ENCODE results near the gene C12orf43.
"Not testable (repeated sequence)": the region's sequence is repeated elsewhere in the genome, so short reads cannot be mapped to it uniquely, and the experiment has no call there.

C12orf43 gene, protein sequence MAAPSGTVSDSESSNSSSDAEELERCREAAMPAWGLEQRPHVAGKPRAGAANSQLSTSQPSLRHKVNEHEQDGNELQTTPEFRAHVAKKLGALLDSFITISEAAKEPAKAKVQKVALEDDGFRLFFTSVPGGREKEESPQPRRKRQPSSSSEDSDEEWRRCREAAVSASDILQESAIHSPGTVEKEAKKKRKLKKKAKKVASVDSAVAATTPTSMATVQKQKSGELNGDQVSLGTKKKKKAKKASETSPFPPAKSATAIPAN
- long read RNA-seq, donor 1, full-length matches to known transcripts, result 3 of 3 reads
- long read RNA-seq, donor 1, partial matches to known transcripts, result 0 of 3 reads
- long read RNA-seq, donor 1, other reads (novel, unspliced or antisense), result 0 of 3 reads
- long read RNA-seq, donor 2, full-length matches to known transcripts, result 3 of 3 reads
- long read RNA-seq, donor 2, partial matches to known transcripts, result 0 of 3 reads
- long read RNA-seq, donor 2, other reads (novel, unspliced or antisense), result 0 of 3 reads
- long read RNA-seq, donor 3, full-length matches to known transcripts, result 2 of 2 reads
- long read RNA-seq, donor 3, partial matches to known transcripts, result 0 of 2 reads
- long read RNA-seq, donor 3, other reads (novel, unspliced or antisense), result 0 of 2 reads
- long read RNA-seq, donor 4, full-length matches to known transcripts, result 2 of 2 reads
- long read RNA-seq, donor 4, partial matches to known transcripts, result 0 of 2 reads
- long read RNA-seq, donor 4, other reads (novel, unspliced or antisense), result 0 of 2 reads
- long read RNA-seq, donor 5, full-length matches to known transcripts, result 6 of 6 reads
- long read RNA-seq, donor 5, partial matches to known transcripts, result 0 of 6 reads
- long read RNA-seq, donor 5, other reads (novel, unspliced or antisense), result 0 of 6 reads
- long read RNA-seq, donor 6, full-length matches to known transcripts, result 1 of 1 reads
- long read RNA-seq, donor 6, partial matches to known transcripts, result 0 of 1 reads
- long read RNA-seq, donor 6, other reads (novel, unspliced or antisense), result 0 of 1 reads
- long read RNA-seq, donor 7, full-length matches to known transcripts, result 7 of 14 reads
- long read RNA-seq, donor 7, partial matches to known transcripts, result 0 of 14 reads
- long read RNA-seq, donor 7, other reads (novel, unspliced or antisense), result 7 of 14 reads
- long read RNA-seq, donor 8, full-length matches to known transcripts, result 4 of 4 reads
- long read RNA-seq, donor 8, partial matches to known transcripts, result 0 of 4 reads
- long read RNA-seq, donor 8, other reads (novel, unspliced or antisense), result 0 of 4 reads

DNA sequence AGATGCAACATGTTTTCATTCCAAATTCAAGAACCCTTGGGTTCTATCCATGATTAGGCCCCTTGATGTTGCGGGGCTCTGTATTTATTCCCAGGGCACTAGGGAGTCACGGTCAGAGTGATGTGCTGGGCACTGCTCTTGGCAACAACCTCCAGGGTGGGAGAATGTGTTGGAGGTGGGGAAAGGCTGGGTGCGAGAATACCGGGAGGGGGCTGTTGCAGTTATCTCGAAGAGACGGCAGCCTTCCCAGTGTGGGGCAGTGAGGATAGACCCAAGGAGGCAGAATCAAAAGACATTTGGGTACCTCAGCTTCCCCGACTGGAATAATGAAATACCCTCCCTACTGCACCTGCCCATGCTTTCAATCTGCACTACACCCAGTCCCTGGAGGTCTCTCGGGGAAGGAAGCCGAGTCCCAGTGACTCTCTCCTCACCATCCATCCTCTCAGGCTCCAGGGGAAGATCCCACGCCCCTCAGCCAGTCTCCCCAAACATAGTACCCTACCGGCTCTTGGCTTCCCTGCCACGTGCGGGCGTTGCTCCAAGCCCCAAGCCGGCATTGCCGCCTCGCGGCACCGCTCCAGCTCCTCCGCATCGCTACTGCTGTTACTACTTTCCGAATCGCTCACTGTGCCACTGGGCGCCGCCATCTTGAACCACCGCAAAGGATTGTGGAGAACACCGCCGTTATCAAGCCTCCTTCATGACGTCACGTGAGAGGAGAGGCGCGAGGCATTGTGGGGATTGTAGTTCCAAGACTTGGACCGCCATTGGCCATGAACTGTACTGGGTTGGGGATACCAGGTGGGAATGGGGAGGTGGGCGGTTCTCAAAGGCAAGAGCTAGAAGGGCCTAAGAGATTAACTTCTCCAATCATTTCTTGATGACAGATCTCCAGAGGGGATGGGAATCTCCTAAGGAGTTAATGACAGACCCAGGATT is at the start of gene C12orf43:
C12orf43 (minus strand) TSS at position 663 of the 942 bp plus-strand sequence; CDS start at position 650, 13 bp downstream.
- DNase-seq, result peak; percentile 79

DNA sequence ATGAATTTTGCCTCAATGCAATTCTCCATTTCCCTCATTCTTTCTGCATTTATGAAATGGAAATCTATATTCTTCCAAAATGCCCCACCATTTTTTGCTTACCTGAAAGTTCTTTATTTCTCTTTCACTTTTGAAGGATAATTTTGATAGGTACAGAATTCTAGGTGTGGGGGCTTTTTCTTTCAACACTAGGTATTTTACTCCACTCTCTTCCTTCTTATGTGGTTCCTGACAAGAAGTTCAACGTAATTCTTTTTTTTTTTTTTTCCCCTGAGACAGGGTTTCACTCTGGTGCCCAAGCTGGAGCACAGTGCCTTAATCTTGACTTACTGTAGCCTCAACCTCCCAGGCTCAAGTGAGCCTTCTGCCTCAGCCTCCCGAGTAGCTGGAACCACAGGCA is 49.1 kb upstream of the C12orf43 start:
- no peak for DNase-seq

DNA sequence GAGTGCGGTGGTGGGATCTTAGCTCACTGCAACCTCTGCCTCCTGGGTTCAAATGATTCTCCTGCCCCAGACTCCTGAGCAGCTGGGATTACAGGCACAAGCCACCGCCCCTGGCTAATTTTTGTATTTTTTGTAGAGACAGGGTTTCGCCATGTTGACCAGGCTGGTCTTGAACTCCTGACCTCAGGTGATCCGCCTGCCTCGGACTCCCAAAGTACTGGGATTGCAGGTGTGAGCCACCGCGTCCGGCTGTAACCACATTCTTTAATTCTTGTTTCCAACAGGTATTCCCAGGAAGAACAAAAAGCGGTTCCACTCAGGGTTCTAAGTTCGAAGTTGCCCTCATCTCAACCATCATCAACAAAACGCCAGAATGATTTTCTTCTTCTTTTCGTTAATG is 48.3 kb upstream of the C12orf43 start:
- not testable (repeated sequence) for DNase-seq

DNA sequence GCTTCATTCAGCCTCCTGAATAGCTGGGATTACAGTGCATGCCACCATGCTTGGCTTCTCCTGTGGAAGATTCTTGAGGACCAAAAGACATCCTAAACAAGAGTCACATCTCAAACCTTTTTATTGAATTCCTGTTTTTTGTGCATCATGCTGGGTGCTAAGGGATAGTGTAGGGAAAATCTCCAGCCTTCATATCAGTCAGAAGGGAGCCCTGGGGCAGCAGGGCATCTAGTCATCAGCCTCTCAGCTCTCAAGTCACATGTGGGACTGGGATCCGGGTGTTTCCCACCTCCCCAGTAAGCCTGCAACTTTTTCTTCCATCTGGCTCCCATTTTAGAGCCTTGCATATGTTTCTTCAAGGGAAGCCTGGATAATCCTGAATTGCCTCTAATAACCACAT is 47.8 kb upstream of the C12orf43 start:
- DNase-seq, result no peak

DNA sequence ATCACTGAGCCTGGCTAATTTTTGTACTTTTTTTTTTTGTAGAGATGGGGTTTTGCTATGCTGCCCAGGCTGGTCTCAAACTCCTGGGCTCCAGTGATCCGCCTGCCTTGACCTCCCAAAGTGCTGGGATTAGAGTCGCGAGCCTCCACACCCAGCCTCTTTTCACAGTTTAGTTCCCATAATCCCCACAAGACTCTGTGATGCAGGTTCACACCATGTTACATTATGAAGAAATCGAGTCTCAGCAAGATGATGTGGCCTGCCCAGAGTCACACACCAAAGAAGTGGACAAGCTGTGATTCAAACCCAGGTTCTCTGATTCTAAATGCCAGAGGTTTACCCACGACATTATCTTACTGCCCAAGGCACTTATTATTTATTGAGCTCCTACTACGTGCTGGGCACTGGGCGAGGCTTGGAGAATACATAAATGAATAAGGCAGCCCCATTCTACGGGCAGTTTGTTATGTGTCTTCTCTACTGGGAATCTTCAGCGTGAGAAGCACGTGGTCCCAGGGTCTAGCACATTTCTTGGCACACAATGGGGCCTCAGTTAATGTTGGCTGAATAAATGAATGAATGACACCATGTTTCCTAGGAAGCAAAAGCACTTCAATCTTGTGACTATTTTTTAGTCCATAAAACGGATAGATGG is 46.2 kb upstream of the C12orf43 start:
- DNase-seq, result no peak

DNA sequence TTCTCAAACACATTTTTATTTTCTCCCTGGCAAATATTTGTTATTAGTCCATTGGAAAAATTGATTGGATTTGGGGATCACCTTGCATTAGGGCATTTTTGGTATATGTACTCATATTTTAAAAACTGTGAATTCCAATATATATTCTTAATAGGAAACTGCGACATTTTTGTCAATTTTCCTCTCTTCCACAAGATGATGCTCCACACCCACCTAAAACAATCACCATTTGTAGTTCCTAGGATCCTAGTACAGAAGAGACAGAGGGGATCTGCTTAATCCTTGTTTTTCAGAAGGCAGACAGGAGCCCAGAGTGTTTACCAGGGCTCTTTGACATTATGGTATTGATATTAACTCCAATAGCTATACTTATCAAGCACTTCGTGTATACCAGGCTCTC is 45.5 kb upstream of the C12orf43 start:
- DNase-seq, result no peak

DNA sequence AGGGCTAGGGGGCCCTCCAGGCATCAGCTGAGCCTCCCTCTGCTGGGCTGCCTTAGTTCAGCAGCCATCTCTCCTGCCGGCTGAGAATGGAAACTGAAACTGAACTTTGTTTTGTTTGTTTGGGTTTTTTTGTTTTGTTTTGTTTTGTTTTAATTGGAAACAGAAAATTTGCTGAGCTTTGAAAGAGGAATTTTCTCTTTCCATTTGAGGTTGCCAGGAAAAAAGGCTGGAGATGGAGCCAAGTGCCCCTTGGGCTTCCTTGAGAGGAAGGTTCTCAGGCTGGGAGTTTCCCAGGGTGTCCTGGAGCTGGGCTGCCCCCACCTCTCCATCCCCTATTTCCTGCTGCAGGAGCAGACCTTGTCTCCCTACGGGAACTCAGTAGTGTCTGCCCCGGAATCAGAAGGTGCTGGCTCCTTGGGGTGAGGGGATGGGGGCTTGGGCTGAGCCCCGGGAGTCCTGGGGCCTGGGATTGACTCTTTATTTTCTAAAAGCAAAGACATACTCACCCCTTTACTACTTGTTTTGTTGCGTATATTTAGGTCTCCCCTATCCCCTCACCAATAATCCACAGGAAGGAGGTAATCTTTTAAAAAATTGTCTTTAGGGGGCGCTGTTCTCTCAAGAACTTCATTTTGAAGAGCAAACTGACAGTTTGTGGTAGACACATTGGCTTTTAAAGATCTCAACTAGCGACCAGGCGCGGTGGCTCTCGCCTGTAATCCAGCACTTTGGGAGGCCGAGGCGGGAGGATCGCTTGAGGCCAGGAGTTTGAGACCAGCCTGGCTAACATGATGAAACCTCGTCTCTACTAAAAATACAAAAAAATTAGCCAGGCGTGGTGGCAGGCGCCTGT is 44.1 kb upstream of the C12orf43 start:
- peak; percentile 46 for DNase-seq

DNA sequence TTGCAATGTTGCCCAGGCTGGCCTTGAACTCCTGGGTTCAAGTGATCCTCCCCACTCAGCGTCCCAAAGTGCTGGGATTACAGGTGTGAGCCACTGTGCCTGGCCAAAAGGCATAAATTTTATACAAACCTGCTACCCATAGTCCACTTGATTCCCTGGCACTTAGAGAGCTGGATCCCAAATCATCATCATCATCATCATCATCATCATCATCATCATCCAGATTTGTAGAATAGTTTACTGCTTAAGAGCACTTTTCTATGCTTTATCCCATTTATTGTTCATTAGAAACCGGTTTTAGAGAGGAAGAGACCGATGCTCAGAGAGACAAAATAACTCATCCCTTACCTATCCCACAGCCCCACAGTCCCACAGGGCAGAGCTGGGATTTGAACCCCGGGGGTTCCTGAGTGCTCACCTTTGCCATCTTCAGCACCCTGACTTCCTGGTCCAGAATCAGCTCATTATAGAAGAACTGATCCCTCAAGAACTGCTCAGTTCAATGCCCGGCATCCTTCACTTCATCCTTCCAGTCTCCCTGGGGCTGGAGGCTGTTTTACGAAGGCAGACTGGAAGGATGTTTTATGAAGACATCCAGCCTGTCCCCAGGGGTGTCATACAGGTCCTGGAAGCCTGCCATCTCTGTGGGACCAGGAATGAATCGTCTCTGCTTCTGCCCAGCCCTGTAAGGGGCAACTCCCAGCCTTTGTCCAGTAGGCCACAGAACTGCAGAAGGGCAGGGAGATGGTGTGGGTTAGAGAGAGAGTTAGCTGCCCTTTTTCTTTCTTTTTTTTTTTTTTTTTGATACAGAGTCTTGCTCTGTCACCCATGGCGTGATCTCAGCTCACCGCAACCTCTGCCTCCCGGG is 43.0 kb upstream of the C12orf43 start:
- no peak for DNase-seq

DNA sequence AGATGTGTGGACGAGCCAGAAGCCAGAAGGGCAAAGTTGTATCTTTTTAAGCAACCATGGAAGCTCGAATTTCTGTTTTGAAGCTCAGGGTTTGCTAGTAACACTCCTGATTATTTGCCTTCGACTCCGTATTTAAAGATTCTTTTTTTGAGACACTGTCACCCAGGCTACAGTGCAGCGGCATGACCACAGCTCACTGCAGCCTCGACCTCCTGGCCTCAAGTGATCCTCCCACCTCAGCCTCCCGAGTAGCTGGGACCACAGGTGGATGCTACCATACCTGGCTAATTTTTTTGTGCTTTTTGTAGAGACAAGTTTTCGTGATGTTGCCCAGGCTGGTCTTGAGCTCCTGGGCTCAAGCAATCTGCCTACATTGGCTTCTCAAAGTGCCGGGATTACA is 41.5 kb upstream of the C12orf43 start:
- DNase-seq, result no peak

DNA sequence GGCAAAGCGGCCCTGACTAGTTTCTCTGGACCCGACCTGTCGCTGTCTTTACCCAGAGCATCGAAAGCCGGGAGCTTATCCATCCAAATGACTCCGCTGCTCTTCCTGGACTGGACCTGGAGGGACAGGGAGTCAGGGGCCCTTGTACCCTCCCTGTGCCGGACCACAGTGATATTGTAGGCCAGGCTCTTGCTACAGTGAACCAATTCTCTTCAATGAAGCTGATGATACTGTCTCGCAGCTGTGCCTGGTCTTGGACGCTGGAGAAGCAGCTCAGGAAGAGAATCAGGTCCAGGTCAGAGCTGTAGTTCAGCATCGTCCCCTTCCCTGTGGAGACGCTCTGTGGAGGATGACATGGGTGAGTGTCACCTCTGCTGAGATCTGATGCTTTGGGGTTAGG is 37.4 kb upstream of the C12orf43 start:
- no peak for DNase-seq

DNA sequence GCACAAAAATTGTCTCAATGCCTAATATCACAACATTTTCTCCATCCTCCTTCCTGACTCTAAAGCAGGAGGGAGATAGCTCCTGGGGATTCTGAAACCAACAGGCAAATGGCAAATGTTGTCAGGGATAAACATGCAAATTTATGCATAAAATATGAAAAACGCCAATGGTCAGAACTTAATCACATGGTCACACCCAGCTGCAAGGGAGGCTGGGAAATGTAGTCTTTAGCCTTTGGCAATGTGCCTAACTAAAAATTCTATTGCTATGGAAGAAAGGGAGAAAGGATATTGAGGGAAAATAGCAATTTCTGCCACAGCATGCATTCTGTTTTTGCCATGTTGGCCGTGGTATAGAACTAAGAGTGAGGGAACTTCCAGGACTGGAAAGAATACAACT is 34.4 kb upstream of the C12orf43 start:
- DNase-seq, result no peak

DNA sequence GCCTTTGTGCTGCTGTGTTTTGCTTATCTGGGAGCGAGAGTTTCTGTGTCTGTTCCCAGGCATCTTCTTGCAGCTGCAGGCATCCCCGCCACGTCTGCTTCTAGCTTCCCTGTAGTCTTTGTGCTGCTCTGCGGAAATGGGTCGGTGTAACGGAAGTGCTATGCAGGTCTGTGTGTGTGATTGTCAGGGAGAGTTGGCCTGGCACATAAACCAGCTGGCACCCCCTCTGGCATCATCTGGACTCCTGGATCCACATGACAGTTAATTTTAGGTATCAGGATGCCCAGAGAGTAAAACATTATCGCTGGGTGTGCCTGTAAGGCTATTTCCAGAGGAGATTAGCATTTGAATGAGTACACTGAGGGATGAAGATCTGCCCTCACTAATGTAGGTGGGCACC is 32.2 kb upstream of the C12orf43 start:
- DNase-seq, result no peak

DNA sequence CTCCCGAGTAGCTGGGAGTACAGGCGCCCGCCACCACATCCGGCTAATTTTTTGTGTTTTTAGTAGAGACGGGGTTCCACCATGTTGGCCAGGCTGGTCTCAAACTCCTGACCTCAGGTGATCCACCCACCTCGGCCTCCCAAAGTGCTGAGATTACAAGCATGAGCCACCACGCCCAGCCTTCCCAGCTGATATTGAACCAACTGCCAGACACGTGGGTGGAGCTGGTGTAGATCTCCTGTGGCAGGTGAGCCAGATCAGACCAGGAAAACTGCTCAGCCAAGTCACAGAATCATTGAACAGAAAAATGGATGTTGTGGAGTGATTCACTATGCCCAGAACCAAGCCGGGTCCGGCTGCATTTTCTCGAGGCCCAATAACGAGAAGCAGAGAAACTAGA is 31.1 kb upstream of the C12orf43 start:
- DNase-seq, result not testable (repeated sequence)

DNA sequence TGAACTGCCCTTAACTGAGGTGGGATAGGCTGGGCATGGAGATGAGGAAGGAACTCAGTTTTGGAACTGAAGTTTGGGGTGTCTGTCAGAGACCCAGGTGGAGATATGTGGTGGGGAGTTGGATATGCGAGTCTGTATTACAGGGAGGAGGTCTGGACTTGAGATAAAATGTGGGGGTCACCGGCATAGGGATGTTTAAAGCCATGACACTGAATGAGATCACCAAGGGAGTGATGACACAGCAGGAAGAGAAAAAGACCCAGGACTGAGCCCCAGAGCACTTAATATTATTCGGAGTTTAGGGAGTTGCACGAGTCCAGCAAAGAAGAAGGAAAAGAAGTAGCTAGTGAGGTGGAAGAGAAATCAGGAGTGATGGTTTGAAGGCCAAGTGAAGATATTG is 26.8 kb upstream of the C12orf43 start:
- DNase-seq, result no peak

DNA sequence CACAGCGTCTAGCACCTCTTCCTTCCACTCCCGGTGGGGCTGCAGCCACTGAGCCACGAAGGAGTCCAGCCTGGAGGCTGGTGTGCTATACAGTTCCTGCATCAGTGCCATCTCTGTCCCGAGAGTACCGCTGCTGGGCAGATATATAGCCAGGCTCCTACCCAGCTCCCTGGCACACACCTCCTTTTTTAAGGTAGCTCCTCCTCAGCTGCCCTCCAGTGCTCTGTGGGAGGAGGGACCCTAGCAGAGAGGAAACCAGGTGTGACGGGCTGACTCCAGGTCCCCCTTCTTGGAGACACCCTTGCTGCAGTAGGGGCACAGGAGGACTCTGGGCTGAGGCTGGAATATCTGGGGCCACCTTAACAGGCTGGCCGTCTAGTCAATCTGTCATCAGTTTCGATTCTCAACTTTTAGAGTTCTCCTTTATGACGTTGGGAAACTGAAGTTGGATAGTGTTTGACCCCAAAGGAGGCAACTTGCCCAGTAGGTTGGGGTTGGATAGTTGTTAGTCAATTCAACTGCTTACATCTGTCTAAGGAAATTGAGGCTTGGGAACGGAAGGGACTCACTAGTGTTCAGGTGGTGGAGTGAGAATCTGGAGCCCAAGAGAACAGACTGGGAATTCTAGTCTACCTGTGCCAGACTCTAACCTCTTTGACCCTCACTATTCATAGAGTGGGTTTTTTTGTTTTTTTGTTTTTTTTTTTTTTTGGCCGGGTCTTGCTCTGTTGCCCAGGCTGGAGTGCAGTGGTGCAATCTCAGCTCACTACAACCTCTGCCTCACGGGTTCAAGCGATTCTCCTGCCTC is 22.8 kb upstream of the C12orf43 start, which contains the start of gene OASL:
OASL (minus strand) TSS at position 386 of the 808 bp plus-strand sequence; CDS start at position 111, 275 bp downstream.
- peak; percentile 6 for DNase-seq

DNA sequence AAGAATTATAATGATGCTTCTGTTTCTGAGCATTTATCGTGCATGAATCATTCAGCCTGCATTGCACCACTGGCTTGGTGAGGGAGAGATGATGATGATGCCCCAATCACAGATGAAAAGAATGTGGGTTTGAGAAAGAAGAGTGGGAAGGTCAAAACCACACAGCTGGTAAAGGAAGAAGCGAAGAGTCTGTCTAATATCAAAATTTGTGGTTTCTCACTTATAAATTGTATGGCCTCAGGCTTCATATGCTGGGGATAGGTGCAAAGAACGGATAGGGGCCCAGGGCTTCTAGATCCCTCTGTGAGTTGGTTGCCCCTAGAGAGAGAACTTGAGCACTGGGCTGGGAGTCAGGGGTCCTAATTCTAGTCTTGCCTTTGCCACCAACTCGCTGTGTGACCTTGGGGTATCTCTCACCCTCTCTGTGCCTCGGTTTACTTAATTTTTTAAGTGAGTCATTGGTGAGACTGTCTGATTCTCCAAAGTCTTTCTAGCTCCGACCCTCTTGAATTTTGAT is 20.6 kb upstream of the C12orf43 start:
- DNase-seq, result no peak

DNA sequence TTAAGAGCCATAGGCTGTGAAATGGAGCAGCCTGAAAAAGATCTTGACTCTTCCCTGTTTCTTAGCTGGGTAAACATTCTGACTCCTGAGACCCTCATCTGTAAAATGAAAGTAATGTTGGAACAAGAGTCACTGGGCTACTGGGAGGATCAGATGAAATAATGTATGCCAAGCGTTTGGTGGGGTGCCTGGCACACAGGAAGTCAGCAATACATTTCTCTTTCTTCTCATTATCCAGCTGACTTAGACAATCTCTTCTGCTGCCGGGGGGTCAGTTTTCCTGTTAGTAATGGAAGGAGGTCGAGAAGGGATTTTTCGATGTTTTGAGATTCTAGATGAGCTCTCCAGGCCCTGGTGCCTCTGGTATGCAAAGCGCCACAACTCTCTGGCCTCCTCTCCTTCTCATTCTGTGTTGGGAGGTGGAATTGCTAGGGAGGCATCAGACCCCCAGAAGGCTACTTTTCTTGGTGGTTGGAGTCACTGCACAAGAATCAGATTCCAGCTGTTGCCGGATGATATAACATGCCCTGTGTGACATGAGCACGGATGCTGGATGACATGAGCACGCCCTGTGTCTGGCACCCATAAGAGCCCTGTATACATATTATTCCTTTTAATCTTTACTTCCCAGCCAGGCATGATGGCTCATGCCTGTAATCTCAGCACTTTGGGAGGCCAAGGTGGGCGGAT is 18.5 kb upstream of the C12orf43 start:
- DNase-seq, result no peak
